Memory B cell (primary cell): Measurements from ENCODE around the gene LSM3.

Source experiments
- ATAC-seq: fragments of 150-1000 bp; cut with Tn5 transposase; 2 replicates; pipeline ENCODE4 v1.10.0; 2021; ENCODE audit warnings: low read depth, mild to moderate bottlenecking, moderate library complexity
- DNase-seq, 2 donors: peaks; one replicate each; pipeline ENCODE4 v3.0.0; 2022; ENCODE audit warnings: low spot score in 2 of 2
- H3K27ac Mint-ChIP-seq: one replicate; pipeline ENCODE4 v1.8.0; 2022; ENCODE audit warnings: mild to moderate bottlenecking, moderate library complexity, mixed read lengths
- H3K27me3 Mint-ChIP-seq: one replicate; pipeline ENCODE4 v1.8.0; 2022; ENCODE audit warnings: mixed read lengths
- H3K36me3 Mint-ChIP-seq: one replicate; pipeline ENCODE4 v1.8.0; 2022; ENCODE audit warnings: mild to moderate bottlenecking, mixed read lengths
- H3K4me1 Mint-ChIP-seq: one replicate; pipeline ENCODE4 v1.8.0; 2022; ENCODE audit warnings: mixed read lengths
- H3K4me3 Mint-ChIP-seq: one replicate; pipeline ENCODE4 v1.8.0; 2022; ENCODE audit warnings: mild to moderate bottlenecking, moderate library complexity, mixed read lengths
- H3K9me3 Mint-ChIP-seq: one replicate; pipeline ENCODE4 v1.8.0; 2022; ENCODE audit warnings: mixed read lengths

LSM3 gene

GRCh38 chr3:14147617-14148016 is 31.0 kb upstream of the LSM3 start:
- no peaks in the 10 kb centered on the region for H3K27me3 Mint-ChIP-seq
- H3K9me3 Mint-ChIP-seq = no peaks in the 10 kb centered on the region
- ATAC-seq (no peak), DNase-seq (no peak)
- no peak overlapping the region for H3K4me3 Mint-ChIP-seq
- H3K27ac Mint-ChIP-seq = peak overlapping the region; percentile 98
- peaks cover 14% of the 10 kb centered on the region for H3K4me1 Mint-ChIP-seq
- H3K36me3 Mint-ChIP-seq = peaks cover 19% of the 10 kb centered on the region

GRCh38 chr3:14148041-14148985 is 30.3 kb upstream of the LSM3 start:
- no peak for ATAC-seq
- no peak overlapping the region for H3K4me3 Mint-ChIP-seq
- H3K36me3 Mint-ChIP-seq = peaks cover 18% of the 10 kb centered on the region
- peaks cover 14% of the 10 kb centered on the region for H3K4me1 Mint-ChIP-seq
- H3K9me3 Mint-ChIP-seq = no peaks in the 10 kb centered on the region
- no peak for DNase-seq
- no peaks in the 10 kb centered on the region for H3K27me3 Mint-ChIP-seq
- peak overlapping the region; percentile 98 for H3K27ac Mint-ChIP-seq

- H3K4me3 Mint-ChIP-seq = no peak overlapping the region
- DNase-seq (no peak), ATAC-seq (no peak)
- no peaks in the 10 kb centered on the region for H3K9me3 Mint-ChIP-seq
- peaks cover 8% of the 10 kb centered on the region for H3K4me1 Mint-ChIP-seq
- peaks cover 27% of the 10 kb centered on the region for H3K36me3 Mint-ChIP-seq
- H3K27me3 Mint-ChIP-seq = no peaks in the 10 kb centered on the region
- peak overlapping the region; percentile 74 for H3K27ac Mint-ChIP-seq
Observed at GRCh38 chr3:14150078-14150477, 28.5 kb upstream of the LSM3 start.

- Mint-ChIP-seq H3K27me3 (no peaks in the 10 kb centered on the region), H3K27ac (peak overlapping the region; percentile 74), H3K36me3 (peaks cover 25% of the 10 kb centered on the region), H3K4me3 (no peak overlapping the region), H3K4me1 (peaks cover 5% of the 10 kb centered on the region), H3K9me3 (no peaks in the 10 kb centered on the region)
- DNase-seq = no peak
- no peak for ATAC-seq
Observed at GRCh38 chr3:14150491-14151230, 28.0 kb upstream of the LSM3 start.

- peaks cover 5% of the 10 kb centered on the region for H3K4me1 Mint-ChIP-seq
- no peak overlapping the region for H3K4me3 Mint-ChIP-seq
Observed at GRCh38 chr3:14151471-14152083, 27.0 kb upstream of the LSM3 start.

GRCh38 chr3:14152233-14152962 is 26.2 kb upstream of the LSM3 start:
- Mint-ChIP-seq H3K36me3 (peaks cover 26% of the 10 kb centered on the region), H3K4me3 (no peak overlapping the region), H3K27ac (peak overlapping the region; percentile 1), H3K4me1 (peaks cover 5% of the 10 kb centered on the region), H3K27me3 (no peaks in the 10 kb centered on the region), H3K9me3 (no peaks in the 10 kb centered on the region)
- DNase-seq (no peak), ATAC-seq (peak; percentile 27)

More at GRCh38 chr3:14151471-14152083, 27.0 kb upstream of the LSM3 start:
- Mint-ChIP-seq H3K36me3 (peaks cover 24% of the 10 kb centered on the region), H3K27ac (no peak overlapping the region), H3K27me3 (no peaks in the 10 kb centered on the region), H3K9me3 (no peaks in the 10 kb centered on the region)
- ATAC-seq (no peak), DNase-seq (no peak)

- Mint-ChIP-seq H3K36me3 (peaks cover 26% of the 10 kb centered on the region), H3K27ac (peak overlapping the region; percentile 1), H3K4me3 (no peak overlapping the region), H3K9me3 (no peaks in the 10 kb centered on the region), H3K27me3 (no peaks in the 10 kb centered on the region), H3K4me1 (peaks cover 5% of the 10 kb centered on the region)
- ATAC-seq (no peak), DNase-seq (no peak)
Observed at GRCh38 chr3:14152963-14153355, 25.7 kb upstream of the LSM3 start.

- Mint-ChIP-seq H3K4me3 (no peak overlapping the region), H3K9me3 (no peaks in the 10 kb centered on the region), H3K27ac (peak overlapping the region; percentile 15), H3K36me3 (peaks cover 33% of the 10 kb centered on the region), H3K27me3 (no peaks in the 10 kb centered on the region), H3K4me1 (peaks cover 5% of the 10 kb centered on the region)
- ATAC-seq (no peak), DNase-seq (no peak)
Observed at GRCh38 chr3:14153663-14154062, 25.0 kb upstream of the LSM3 start.

GRCh38 chr3:14154276-14154675 is 24.3 kb upstream of the LSM3 start:
- peaks cover 5% of the 10 kb centered on the region for H3K4me1 Mint-ChIP-seq
- no peaks in the 10 kb centered on the region for H3K9me3 Mint-ChIP-seq
- no peak for ATAC-seq
- H3K27me3 Mint-ChIP-seq = no peaks in the 10 kb centered on the region
- H3K36me3 Mint-ChIP-seq = peaks cover 38% of the 10 kb centered on the region
- H3K27ac Mint-ChIP-seq = peak overlapping the region; percentile 15
- no peak for DNase-seq
- H3K4me3 Mint-ChIP-seq = no peak overlapping the region

GRCh38 chr3:14154895-14155440 is 23.6 kb upstream of the LSM3 start:
- Mint-ChIP-seq H3K36me3 (peaks cover 41% of the 10 kb centered on the region), H3K9me3 (no peaks in the 10 kb centered on the region), H3K4me3 (no peak overlapping the region), H3K4me1 (peaks cover 5% of the 10 kb centered on the region), H3K27me3 (no peaks in the 10 kb centered on the region), H3K27ac (no peak overlapping the region)
- DNase-seq = no peak
- no peak for ATAC-seq

- no peak overlapping the region for H3K4me3 Mint-ChIP-seq
- H3K27me3 Mint-ChIP-seq = no peaks in the 10 kb centered on the region
- ATAC-seq = no peak
- H3K27ac Mint-ChIP-seq = no peak overlapping the region
- H3K36me3 Mint-ChIP-seq = peaks cover 47% of the 10 kb centered on the region
- peaks cover 5% of the 10 kb centered on the region for H3K4me1 Mint-ChIP-seq
- no peaks in the 10 kb centered on the region for H3K9me3 Mint-ChIP-seq
- no peak for DNase-seq
Observed at GRCh38 chr3:14156201-14156600, 22.4 kb upstream of the LSM3 start.

- Mint-ChIP-seq H3K4me1 (peaks cover 5% of the 10 kb centered on the region), H3K9me3 (peaks cover 4% of the 10 kb centered on the region), H3K4me3 (no peak overlapping the region), H3K27ac (no peak overlapping the region), H3K27me3 (no peaks in the 10 kb centered on the region), H3K36me3 (peaks cover 54% of the 10 kb centered on the region)
- DNase-seq (no peak), ATAC-seq (no peak)
Observed at GRCh38 chr3:14156843-14157561, 21.6 kb upstream of the LSM3 start.

GRCh38 chr3:14157951-14158350 is 20.7 kb upstream of the LSM3 start:
- Mint-ChIP-seq H3K4me3 (no peak overlapping the region), H3K4me1 (peaks cover 5% of the 10 kb centered on the region), H3K9me3 (peaks cover 8% of the 10 kb centered on the region), H3K27ac (peak overlapping the region; percentile 67), H3K36me3 (peaks cover 63% of the 10 kb centered on the region), H3K27me3 (no peaks in the 10 kb centered on the region)
- DNase-seq (no peak), ATAC-seq (no peak)
